ENCODE data around the gene PRDM16. TPM values are rescaled to one million over a fixed set of nuclear protein-coding genes. Genes with fewer than 3 reads are reported as not detected.

Gene PRDM16
- polyA plus RNA-seq, 1 experiment, result 0.06 TPM

DNA sequence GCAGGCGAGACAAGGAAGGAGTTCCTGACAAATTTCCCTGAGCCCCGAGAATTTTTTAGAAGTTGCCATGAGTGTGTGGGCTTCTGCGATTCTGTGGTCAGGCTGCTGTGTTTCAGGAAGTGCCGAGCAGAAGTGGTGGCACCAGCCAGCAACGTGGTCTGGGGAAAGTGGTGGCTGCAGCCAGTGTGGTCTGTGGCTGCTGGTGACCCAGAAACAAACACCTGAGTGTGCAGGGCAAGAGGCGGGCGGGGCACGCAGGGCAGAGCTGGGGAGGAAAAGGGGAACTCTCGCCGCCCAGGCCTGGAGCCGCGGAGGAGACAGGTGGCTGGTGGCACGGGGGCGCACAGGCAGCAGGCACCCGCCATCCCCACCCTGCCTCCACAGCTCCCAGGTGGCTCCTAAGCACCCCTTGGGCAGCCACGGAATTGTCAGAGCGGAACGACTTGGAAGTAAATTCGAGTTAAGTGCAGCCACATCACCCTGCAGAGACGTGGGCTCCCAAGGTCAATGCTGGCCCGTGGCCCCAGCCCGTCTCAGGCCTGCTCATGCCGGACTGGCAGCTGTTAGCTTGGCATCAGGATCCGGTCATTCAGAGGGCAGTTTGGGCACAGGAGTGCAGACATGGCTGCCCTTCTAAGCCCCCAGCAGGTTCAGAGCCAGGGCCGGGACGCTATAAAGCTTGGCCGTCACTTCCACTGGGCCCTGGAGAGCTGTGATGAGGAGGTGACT lies 25.1 kb downstream of the PRDM16 start:
- Histone ChIP-seq H3K9me3 (ENCODE audit: control insufficient read depth, insufficient read depth, low read length) (no peaks in the 10 kb centered on the region; the same call in 1 of the 2 replicates), H3K27me3 (ENCODE audit: control insufficient read depth, insufficient read depth, low read length) (no peaks in the 10 kb centered on the region), H3K27ac (ENCODE audit: low read depth, low read length) (no peak overlapping the region), H3K4me3 (ENCODE audit: low read depth, low read length) (no peak overlapping the region)
- ChIA-PET POLR2A (no interaction called here), CTCF (no interaction called here)
- no peak for DNase-seq (ENCODE audit: low read depth, low spot score)
- TF ChIP-seq, protein P1, sequence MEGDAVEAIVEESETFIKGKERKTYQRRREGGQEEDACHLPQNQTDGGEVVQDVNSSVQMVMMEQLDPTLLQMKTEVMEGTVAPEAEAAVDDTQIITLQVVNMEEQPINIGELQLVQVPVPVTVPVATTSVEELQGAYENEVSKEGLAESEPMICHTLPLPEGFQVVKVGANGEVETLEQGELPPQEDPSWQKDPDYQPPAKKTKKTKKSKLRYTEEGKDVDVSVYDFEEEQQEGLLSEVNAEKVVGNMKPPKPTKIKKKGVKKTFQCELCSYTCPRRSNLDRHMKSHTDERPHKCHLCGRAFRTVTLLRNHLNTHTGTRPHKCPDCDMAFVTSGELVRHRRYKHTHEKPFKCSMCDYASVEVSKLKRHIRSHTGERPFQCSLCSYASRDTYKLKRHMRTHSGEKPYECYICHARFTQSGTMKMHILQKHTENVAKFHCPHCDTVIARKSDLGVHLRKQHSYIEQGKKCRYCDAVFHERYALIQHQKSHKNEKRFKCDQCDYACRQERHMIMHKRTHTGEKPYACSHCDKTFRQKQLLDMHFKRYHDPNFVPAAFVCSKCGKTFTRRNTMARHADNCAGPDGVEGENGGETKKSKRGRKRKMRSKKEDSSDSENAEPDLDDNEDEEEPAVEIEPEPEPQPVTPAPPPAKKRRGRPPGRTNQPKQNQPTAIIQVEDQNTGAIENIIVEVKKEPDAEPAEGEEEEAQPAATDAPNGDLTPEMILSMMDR (IDR thresholded peaks at IDR 0.05; ENCODE audit: low read depth, low read length), result no peak

DNA sequence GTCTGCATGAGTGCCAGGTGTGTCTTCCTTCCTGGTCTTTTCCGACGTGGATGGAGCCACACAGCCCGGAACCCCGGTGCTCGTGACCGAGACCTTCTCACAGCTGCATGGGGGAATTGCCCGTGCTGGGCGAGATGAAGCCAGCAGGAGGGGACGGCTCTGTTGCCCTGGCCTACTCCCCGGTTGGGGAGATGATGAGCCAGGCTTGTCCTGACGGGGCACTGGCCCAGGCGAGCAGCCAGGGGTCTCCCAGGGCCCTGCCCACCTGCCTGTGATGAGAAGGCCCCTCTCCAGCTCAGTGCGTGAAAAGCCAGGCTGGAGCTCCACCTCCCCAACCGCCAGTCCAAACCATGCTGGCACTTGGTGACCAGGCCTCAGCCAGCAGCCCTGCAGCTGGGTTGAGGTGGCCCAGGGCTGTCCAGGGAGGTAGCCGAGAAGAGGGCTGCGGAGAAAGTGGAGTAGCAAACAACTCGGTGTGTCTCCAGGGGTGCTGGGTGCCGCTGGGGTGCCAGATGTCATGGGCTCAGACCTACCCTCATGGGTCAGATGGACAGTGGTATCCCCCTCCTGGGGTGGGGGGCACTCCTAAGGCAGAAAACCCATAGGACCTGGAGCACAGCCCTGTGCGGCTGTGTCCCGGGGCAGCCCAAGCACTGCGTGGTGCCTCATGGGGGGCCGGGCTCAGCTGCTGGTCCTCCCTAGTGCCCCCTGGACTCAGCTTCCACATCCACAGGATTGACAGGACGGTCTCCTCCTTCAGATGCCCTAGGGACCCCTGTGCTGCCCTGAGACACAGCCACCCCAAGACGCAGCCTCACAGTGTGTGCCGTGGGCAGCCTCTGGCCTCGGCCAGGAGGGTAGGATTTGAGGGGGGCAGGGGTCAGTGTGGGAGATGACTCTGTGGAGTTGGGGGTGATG lies 26.1 kb downstream of the PRDM16 start:
- POLR2A ChIA-PET, result no interaction called here
- Histone ChIP-seq H3K27me3 (ENCODE audit: control insufficient read depth, insufficient read depth, low read length) (no peaks in the 10 kb centered on the region), H3K27ac (ENCODE audit: low read depth, low read length) (no peak overlapping the region), H3K9me3 (ENCODE audit: control insufficient read depth, insufficient read depth, low read length) (no peaks in the 10 kb centered on the region; the same call in 1 of the 2 replicates), H3K4me3 (ENCODE audit: low read depth, low read length) (no peak overlapping the region)
- TF ChIP-seq, protein P1 (IDR thresholded peaks at IDR 0.05; ENCODE audit: low read depth, low read length), result no peak
- CTCF ChIA-PET, result no interaction called here
- no peak for DNase-seq (ENCODE audit: low read depth, low spot score)

DNA sequence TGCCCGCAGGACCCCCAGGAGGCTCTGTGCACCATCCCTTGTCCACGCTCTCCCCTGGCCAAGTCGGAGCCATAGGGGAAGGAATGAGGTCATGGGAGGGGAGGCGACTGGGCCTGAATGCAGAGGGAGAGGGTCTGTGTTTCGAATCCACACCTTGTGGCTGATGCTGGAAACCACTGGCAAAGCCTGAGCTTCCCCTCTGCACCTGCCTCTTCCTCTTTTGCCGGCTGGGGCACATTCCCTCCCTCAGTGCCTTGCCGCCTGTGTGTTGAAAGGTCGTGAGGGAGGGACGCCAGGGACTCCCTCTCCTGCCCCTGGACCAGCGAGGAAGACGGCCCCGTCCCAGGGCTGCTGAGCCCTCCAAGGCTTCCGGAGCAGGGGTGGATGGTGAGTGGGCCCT lies 27.3 kb downstream of the PRDM16 start:
- ChIA-PET CTCF (no interaction called here), POLR2A (no interaction called here)
- Histone ChIP-seq H3K9me3 (ENCODE audit: control insufficient read depth, insufficient read depth, low read length) (no peaks in the 10 kb centered on the region; the same call in 1 of the 2 replicates), H3K27ac (ENCODE audit: low read depth, low read length) (no peak overlapping the region), H3K27me3 (ENCODE audit: control insufficient read depth, insufficient read depth, low read length) (no peaks in the 10 kb centered on the region), H3K4me3 (ENCODE audit: low read depth, low read length) (no peak overlapping the region)
- DNase-seq (ENCODE audit: low read depth, low spot score), result no peak
- TF ChIP-seq, protein P1 (IDR thresholded peaks at IDR 0.05; ENCODE audit: low read depth, low read length), result no peak

DNA sequence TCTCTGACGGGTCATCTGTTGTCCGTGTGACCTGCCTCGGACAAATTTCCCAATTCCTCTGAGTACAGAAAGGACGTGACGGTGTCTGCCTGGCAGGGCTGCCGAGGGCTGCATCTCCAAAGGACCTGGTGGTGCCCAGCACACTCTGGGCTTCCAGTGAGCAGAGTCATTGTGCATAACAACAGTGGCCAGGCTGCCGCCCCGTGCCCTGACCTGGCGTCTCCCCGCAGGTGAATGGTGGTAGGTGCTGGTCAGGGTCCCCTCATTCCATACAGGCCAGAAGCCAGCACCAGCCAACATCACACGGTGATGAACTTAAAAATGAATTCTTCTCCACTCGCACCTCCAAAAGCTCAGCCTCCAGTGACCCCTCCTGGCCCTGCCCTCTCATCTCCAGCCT lies 28.2 kb downstream of the PRDM16 start:
- H3K27ac ChIP-seq (ENCODE audit: low read depth, low read length), result no peak overlapping the region
- no peak overlapping the region for H3K4me3 ChIP-seq (ENCODE audit: low read depth, low read length)
- CTCF ChIA-PET, result no interaction called here
- no peak for DNase-seq (ENCODE audit: low read depth, low spot score)
- H3K27me3 ChIP-seq (ENCODE audit: control insufficient read depth, insufficient read depth, low read length), result no peaks in the 10 kb centered on the region
- H3K9me3 ChIP-seq (ENCODE audit: control insufficient read depth, insufficient read depth, low read length), result no peaks in the 10 kb centered on the region; the same call in 1 of the 2 replicates
- POLR2A ChIA-PET, result no interaction called here
- TF ChIP-seq, protein P1 (IDR thresholded peaks at IDR 0.05; ENCODE audit: low read depth, low read length), result no peak

DNA sequence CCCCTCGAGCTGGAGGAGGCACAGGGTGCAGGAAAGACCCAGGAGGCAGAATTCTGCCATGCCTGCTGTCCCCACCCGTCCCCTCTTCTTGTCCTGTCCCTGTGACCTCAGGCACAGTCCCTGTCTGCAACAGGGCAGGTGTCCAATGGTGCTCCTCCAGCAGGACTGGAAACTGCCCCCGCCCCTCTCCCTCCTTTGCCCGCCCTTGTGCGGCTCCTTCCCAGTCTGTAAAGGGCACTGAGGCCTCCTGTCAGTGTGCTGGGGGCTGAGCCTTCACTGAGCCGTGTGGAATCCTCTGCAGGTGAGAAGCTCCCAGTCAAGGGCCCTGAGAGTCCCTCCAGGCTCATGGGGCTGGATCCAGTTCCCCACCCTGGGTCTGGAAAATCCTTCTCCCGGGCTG lies 28.9 kb downstream of the PRDM16 start:
- DNase-seq (ENCODE audit: low read depth, low spot score), result no peak
- Histone ChIP-seq H3K9me3 (ENCODE audit: control insufficient read depth, insufficient read depth, low read length) (no peaks in the 10 kb centered on the region; the same call in 1 of the 2 replicates), H3K4me3 (ENCODE audit: low read depth, low read length) (no peak overlapping the region), H3K27ac (ENCODE audit: low read depth, low read length) (no peak overlapping the region), H3K27me3 (ENCODE audit: control insufficient read depth, insufficient read depth, low read length) (no peaks in the 10 kb centered on the region)
- POLR2A ChIA-PET, result no interaction called here
- CTCF ChIA-PET, result no interaction called here
- TF ChIP-seq, protein P1 (IDR thresholded peaks at IDR 0.05; ENCODE audit: low read depth, low read length), result no peak

All from AG04450 (cell line).